Parathyroid adenoma (tissue), 2 donors: ENCODE data around the gene SEC63.
"Not testable (repeated sequence)": the region's sequence is repeated elsewhere in the genome, so short reads cannot be mapped to it uniquely, and the experiment has no call there.

Source experiments
- H2AFZ ChIP-seq: fragments of 300-600 bp; sonication (generic); one replicate; pipeline ENCODE4 v1.7.0; 2017; ENCODE audit warnings: antibody characterized with exemption, mild to moderate bottlenecking
- H3K27ac ChIP-seq: fragments of 300-600 bp; sonication (generic); one replicate; pipeline ENCODE4 v1.7.0; 2017
- H3K27me3 ChIP-seq: fragments of 300-600 bp; sonication (generic); one replicate; pipeline ENCODE4 v1.7.0; 2017; ENCODE audit warnings: low read length; ENCODE audit not compliant: control insufficient read depth, insufficient read depth
- H3K36me3 ChIP-seq: fragments of 300-600 bp; sonication (generic); one replicate; pipeline ENCODE4 v1.7.0; 2017; ENCODE audit warnings: low read length; ENCODE audit not compliant: control insufficient read depth, insufficient read depth
- H3K4me1 ChIP-seq: fragments of 300-600 bp; sonication (generic); one replicate; pipeline ENCODE4 v1.7.0; 2017; ENCODE audit warnings: control low read depth
- H3K4me2 ChIP-seq: fragments of 300-600 bp; sonication (generic); one replicate; pipeline ENCODE4 v1.7.0; 2017; ENCODE audit warnings: low read length
- H3K4me3 ChIP-seq: fragments of 300-600 bp; sonication (generic); one replicate; pipeline ENCODE4 v1.7.0; 2017; ENCODE audit warnings: low read depth, low read length
- H3K79me2 ChIP-seq: fragments of 300-600 bp; sonication (generic); one replicate; pipeline ENCODE4 v1.7.0; 2017; ENCODE audit warnings: control low read depth
- H3K9ac ChIP-seq: fragments of 300-600 bp; sonication (generic); one replicate; pipeline ENCODE4 v1.7.0; 2017; ENCODE audit warnings: mild to moderate bottlenecking
- H3K9me3 ChIP-seq: fragments of 300-600 bp; sonication (generic); one replicate; pipeline ENCODE4 v1.7.0; 2017; ENCODE audit warnings: low read length; ENCODE audit not compliant: control insufficient read depth
- CTCF ChIP-seq: fragments of 300-600 bp; sonication (generic); IDR thresholded peaks from one replicate; pipeline ENCODE4 v1.7.0; 2017; ENCODE audit warnings: antibody characterized with exemption, mild to moderate bottlenecking
- donor health status: primary hyperparathyroidism.

The SEC63 gene

GRCh38 chr6:107962723-107963122, 4.7 kb upstream of the SEC63 start:
- Histone ChIP-seq H3K79me2 (no peaks in the 10 kb centered on the region), H3K27ac (no peak overlapping the region), H3K4me2 (no peak overlapping the region), H3K9me3 (no peaks in the 10 kb centered on the region), H3K4me3 (no peak overlapping the region), H3K36me3 (no peaks in the 10 kb centered on the region), H2AFZ (no peak overlapping the region), H3K27me3 (no peaks in the 10 kb centered on the region), H3K4me1 (peaks cover 2% of the 10 kb centered on the region), H3K9ac (no peak overlapping the region)
- no peak for TF ChIP-seq CTCF

- no peak overlapping the region for H3K4me2 ChIP-seq
- TF ChIP-seq CTCF = no peak
- no peaks in the 10 kb centered on the region for H3K9me3 ChIP-seq
- H3K36me3 ChIP-seq = no peaks in the 10 kb centered on the region
- peak overlapping the region; percentile 36 for H3K27ac ChIP-seq
- peak overlapping the region; percentile 39 for H2AFZ ChIP-seq
- H3K27me3 ChIP-seq = no peaks in the 10 kb centered on the region
- H3K9ac ChIP-seq = no peak overlapping the region
- H3K4me1 ChIP-seq = peaks cover 14% of the 10 kb centered on the region
- H3K4me3 ChIP-seq = no peak overlapping the region
- peaks cover 25% of the 10 kb centered on the region for H3K79me2 ChIP-seq
Measured at GRCh38 chr6:107959392-107959791, 1.4 kb upstream of the SEC63 start.

- H3K9ac ChIP-seq, H3K36me3 ChIP-seq, H3K9me3 ChIP-seq, H3K27me3 ChIP-seq: not testable (repeated sequence)
- H2AFZ ChIP-seq = peak overlapping the region; percentile 99
- peaks cover 14% of the 10 kb centered on the region for H3K4me1 ChIP-seq
- peaks cover 25% of the 10 kb centered on the region for H3K79me2 ChIP-seq
- H3K4me2 ChIP-seq = peak overlapping the region; percentile 91
- peak overlapping the region; percentile 52 for H3K27ac ChIP-seq
- peak overlapping the region; percentile 87 for H3K4me3 ChIP-seq
Measured at GRCh38 chr6:107958689-107959362, 818 bp upstream of the SEC63 start.

- Histone ChIP-seq H3K9me3 (no peaks in the 10 kb centered on the region), H3K4me3 (peak overlapping the region; percentile 87), H3K27me3 (no peaks in the 10 kb centered on the region), H3K27ac (peak overlapping the region; percentile 52), H3K36me3 (no peaks in the 10 kb centered on the region), H2AFZ (peak overlapping the region; percentile 99), H3K79me2 (peaks cover 33% of the 10 kb centered on the region), H3K9ac (no peak overlapping the region), H3K4me1 (peaks cover 14% of the 10 kb centered on the region), H3K4me2 (peak overlapping the region; percentile 91)
- TF ChIP-seq CTCF = no peak
Measured at GRCh38 chr6:107957308-107957908, 600 bp downstream of the SEC63 start.

- no peak for TF ChIP-seq CTCF
- peak overlapping the region; percentile 91 for H3K4me2 ChIP-seq
- peaks cover 40% of the 10 kb centered on the region for H3K79me2 ChIP-seq
- H3K27me3 ChIP-seq = no peaks in the 10 kb centered on the region
- H2AFZ ChIP-seq = peak overlapping the region; percentile 99
- H3K36me3 ChIP-seq = no peaks in the 10 kb centered on the region
- H3K9ac ChIP-seq = no peak overlapping the region
- H3K27ac ChIP-seq = peak overlapping the region; percentile 52
- H3K9me3 ChIP-seq = no peaks in the 10 kb centered on the region
- peak overlapping the region; percentile 87 for H3K4me3 ChIP-seq
- peaks cover 14% of the 10 kb centered on the region for H3K4me1 ChIP-seq
Measured at GRCh38 chr6:107956586-107957307, 1.3 kb downstream of the SEC63 start.
